CD4-positive, alpha-beta T cell (primary cell): Measurements from ENCODE around the gene ARMC10. TPM values are rescaled to one million over a fixed set of nuclear protein-coding genes. Genes with fewer than 3 reads are reported as not detected.
A peak's percentile ranks its signal among the peaks of the same experiment; 100 is the strongest.
"Not testable (repeated sequence)": the region's sequence is repeated elsewhere in the genome, so short reads cannot be mapped to it uniquely, and the experiment has no call there.

Experiments
- ATAC-seq: fragments of 200-7000 bp; cut with Tn5 transposase; one replicate; pipeline ENCODE4 v1.10.0; 2022; ENCODE audit warnings: mild to moderate bottlenecking; ENCODE audit not compliant: poor library complexity
- CTCF ChIA-PET: fragments of 350-600 bp; sonication (Branson Sonifier 250); formaldehyde crosslinking; loops from one replicate; lab custom pipeline; 2021; ENCODE audit warnings: antibody characterized with exemption, inconsistent platforms; lab: Charles Lee
- POLR2A ChIA-PET: fragments of 350-600 bp; sonication (Branson Sonifier 250); formaldehyde crosslinking; loops from one replicate; lab custom pipeline; 2021; ENCODE audit warnings: antibody characterized with exemption, inconsistent platforms; lab: Charles Lee
- DNase-seq, 14 experiments: peaks; one replicate each; pipeline ENCODE4 v3.0.0-alpha.2; 2013 to 2020; ENCODE audit warnings: mixed read lengths in 2 of 14
- H3K27ac ChIP-seq, 2 donors: one replicate each; pipeline versions ENCODE4 v1.5.1 to v1.7.0; 2013; ENCODE audit warnings: low read length in 2 of 2, low read depth in 1 of 2, mild to moderate bottlenecking in 1 of 2
- H3K27me3 ChIP-seq, 2 experiments: 1 replicate in 1 of 2; 2 replicates in 1 of 2; pipeline versions ENCODE4 v1.6.1 to v1.7.0; 2013; ENCODE audit warnings: low read length in 2 of 2, control low read depth in 1 of 2, mild to moderate bottlenecking in 1 of 2, moderate library complexity in 1 of 2; ENCODE audit not compliant: insufficient read depth in 2 of 2, control insufficient read depth in 1 of 2
- H3K36me3 ChIP-seq: one replicate; pipeline ENCODE4 v1.6.1; 2013; ENCODE audit warnings: low read length, control low read depth; ENCODE audit not compliant: insufficient read depth
- H3K4me1 ChIP-seq: one replicate; pipeline ENCODE4 v1.6.1; 2013; ENCODE audit warnings: low read length, control low read depth; ENCODE audit not compliant: insufficient read depth
- H3K4me3 ChIP-seq: one replicate; pipeline ENCODE4 v1.5.1; 2013; ENCODE audit warnings: mild to moderate bottlenecking, low read length, moderate library complexity
- H3K9me3 ChIP-seq, 2 experiments: 1 replicate in 1 of 2; 2 replicates in 1 of 2; pipeline versions ENCODE4 v1.6.1 to v1.7.0; 2013; ENCODE audit warnings: low read length in 2 of 2, mild to moderate bottlenecking in 2 of 2, control low read depth in 1 of 2, moderate library complexity in 1 of 2; ENCODE audit not compliant: control insufficient read depth in 1 of 2, insufficient read depth in 1 of 2
- H3K27ac Mint-ChIP-seq: one replicate; pipeline ENCODE4 v1.8.0; 2020; ENCODE audit warnings: mixed read lengths
- H3K27me3 Mint-ChIP-seq: one replicate; pipeline ENCODE4 v1.8.0; 2021; ENCODE audit warnings: mixed read lengths
- H3K36me3 Mint-ChIP-seq: one replicate; pipeline ENCODE4 v1.8.0; 2021; ENCODE audit warnings: low read depth, mixed read lengths
- H3K4me1 Mint-ChIP-seq: one replicate; pipeline ENCODE4 v1.8.0; 2021; ENCODE audit warnings: low read depth, mixed read lengths
- H3K4me3 Mint-ChIP-seq: one replicate; pipeline ENCODE4 v1.8.0; 2020; ENCODE audit warnings: mild to moderate bottlenecking, mixed read lengths
- H3K9me3 Mint-ChIP-seq: one replicate; pipeline ENCODE4 v1.8.0; 2020; ENCODE audit warnings: mixed read lengths
- CTCF ChIP-seq: fragments of 200-600 bp; IDR thresholded peaks from one replicate; pipeline ENCODE4 v1.8.0; 2022; ENCODE audit warnings: antibody characterized with exemption, mild to moderate bottlenecking
- intact Hi-C, 2 experiments: fragments of 100-400 bp; cut with DNase I in 1 of 2; cut with micrococcal nuclease in 1 of 2; formaldehyde crosslinking; loops; one replicate each; pipeline versions ENCODE4 v1.15.1 to v1.9.0; 2023 to 2025; cut with DNase I, micrococcal nuclease
- total RNA-seq, 174 experiments: library from RNA in 2 of 174; stranded (reverse) in 2 of 174; gene quantifications; one replicate each; pipeline ENCODE4 v1.2.3 and lab custom pipeline; 2021 to 2026

ARMC10 gene
- total RNA-seq, 2 experiments from 2014 or later = 6.0 to 6.9 TPM

DNA sequence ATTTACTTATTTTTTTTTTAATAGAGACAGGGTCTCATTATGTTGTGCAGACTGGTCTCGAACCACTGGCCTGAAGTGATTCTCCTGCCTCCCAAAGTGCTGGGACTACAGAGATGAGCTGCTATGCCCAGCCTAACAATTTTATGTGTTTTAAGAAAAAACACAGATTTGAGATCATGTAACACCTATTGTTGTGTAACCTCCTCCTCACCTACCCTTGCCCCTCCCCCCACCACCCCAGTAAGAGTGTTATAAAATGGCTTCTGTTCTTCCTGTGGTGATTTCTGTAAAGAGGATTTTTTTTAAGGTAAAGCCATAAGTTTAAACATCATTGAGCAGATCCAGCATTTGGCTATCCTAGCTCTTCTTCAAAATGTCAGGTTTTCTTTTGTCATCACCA is 7.6 kb downstream of the ARMC10 start:
- CTCF ChIA-PET = interaction anchor here (1.6 kb wide), 1 partner anchor 20 kb away, joined by 4 read pairs; no protein-coding TSS in a partner anchor
- no peak overlapping the region for H3K27ac ChIP-seq
- ATAC-seq = no peak
- no peaks in the 10 kb centered on the region for H3K9me3 Mint-ChIP-seq
- H3K36me3 Mint-ChIP-seq = peaks cover 51% of the 10 kb centered on the region
- POLR2A ChIA-PET = interaction anchor here (0.7 kb wide), 1 partner anchor 207 kb away, joined by 3 read pairs; no protein-coding TSS in a partner anchor
- no peak overlapping the region for H3K4me3 ChIP-seq
- intact Hi-C loops = no loop called here
- H3K27me3 ChIP-seq = no peaks in the 10 kb centered on the region
- DNase-seq = no peak
- no peak overlapping the region for H3K27ac Mint-ChIP-seq
- H3K4me3 Mint-ChIP-seq = no peak overlapping the region
- no peak for TF ChIP-seq CTCF
- no peaks in the 10 kb centered on the region for H3K9me3 ChIP-seq
- no peaks in the 10 kb centered on the region for H3K4me1 ChIP-seq
- H3K36me3 ChIP-seq = peaks cover 41% of the 10 kb centered on the region
- no peaks in the 10 kb centered on the region for H3K27me3 Mint-ChIP-seq
- H3K4me1 Mint-ChIP-seq = peaks cover 29% of the 10 kb centered on the region

- TF ChIP-seq CTCF = no peak
- H3K4me1 ChIP-seq = no peaks in the 10 kb centered on the region
- ChIA-PET POLR2A (interaction anchor here (0.7 to 2.9 kb wide), 2 partner anchors 7 to 208 kb away, joined by 3 to 20 read pairs; partner anchors contain the start of genes ARMC10 and FBXL13), CTCF (interaction anchor here (1.6 kb wide), 1 partner anchor 21 kb away, joined by 4 read pairs; no protein-coding TSS in a partner anchor)
- H3K4me3 ChIP-seq = no peak overlapping the region
- H3K36me3 Mint-ChIP-seq = peaks cover 59% of the 10 kb centered on the region
- no peak for DNase-seq
- H3K9me3 ChIP-seq = no peaks in the 10 kb centered on the region
- no peaks in the 10 kb centered on the region for H3K27me3 ChIP-seq
- H3K36me3 ChIP-seq = peaks cover 44% of the 10 kb centered on the region
- no peak for ATAC-seq
- H3K9me3 Mint-ChIP-seq = no peaks in the 10 kb centered on the region
- no peak overlapping the region for H3K27ac ChIP-seq
- H3K4me1 Mint-ChIP-seq = peaks cover 28% of the 10 kb centered on the region
- no peaks in the 10 kb centered on the region for H3K27me3 Mint-ChIP-seq
- intact Hi-C loops = no loop called here
- H3K27ac Mint-ChIP-seq = no peak overlapping the region
- H3K4me3 Mint-ChIP-seq = no peak overlapping the region
These were observed 8.3 kb downstream of the ARMC10 start for GRCh38 chr7:103083210-103083609.

GRCh38 chr7:103092321-103092720 is 17.4 kb downstream of the ARMC10 start:
- H3K36me3 Mint-ChIP-seq = peaks cover 85% of the 10 kb centered on the region
- H3K9me3 Mint-ChIP-seq, intact Hi-C loops, DNase-seq, POLR2A ChIA-PET, H3K4me3 Mint-ChIP-seq, H3K27ac ChIP-seq, H3K27me3 Mint-ChIP-seq, H3K4me1 ChIP-seq, H3K4me3 ChIP-seq, H3K27me3 ChIP-seq, H3K9me3 ChIP-seq, ATAC-seq, H3K4me1 Mint-ChIP-seq: not testable (repeated sequence)
- CTCF ChIA-PET = interaction anchor here (1.2 kb wide), 1 partner anchor 26 kb away, joined by 4 read pairs; no protein-coding TSS in a partner anchor
- peaks cover 43% of the 10 kb centered on the region for H3K36me3 ChIP-seq
- H3K27ac Mint-ChIP-seq = peak overlapping the region; percentile 56

- Histone ChIP-seq H3K9me3 (peaks cover 0 to 4% of the 10 kb centered on the region in 2 experiments), H3K27me3 (no peaks in the 10 kb centered on the region), H3K4me3 (no peak overlapping the region), H3K4me1 (no peaks in the 10 kb centered on the region), H3K27ac (no peak overlapping the region), H3K36me3 (peaks cover 44% of the 10 kb centered on the region)
- ChIA-PET CTCF (no interaction called here), POLR2A (no interaction called here)
- TF ChIP-seq CTCF = no peak
- intact Hi-C loops = no loop called here
- DNase-seq (no peak), ATAC-seq (no peak)
- H3K27ac Mint-ChIP-seq = no peak overlapping the region
- H3K36me3 Mint-ChIP-seq = peaks cover 79% of the 10 kb centered on the region
- H3K9me3 Mint-ChIP-seq = no peaks in the 10 kb centered on the region
- no peak overlapping the region for H3K4me3 Mint-ChIP-seq
- H3K4me1 Mint-ChIP-seq = no peaks in the 10 kb centered on the region
- H3K27me3 Mint-ChIP-seq = no peaks in the 10 kb centered on the region
These were observed 18.5 kb downstream of the ARMC10 start for GRCh38 chr7:103093429-103093828.
